Activated CD4-positive, alpha-beta T cell treated with anti-CD3 and anti-CD28 coated beads, Interleukin-10, Interleukin-2, amounts not matched to agents 100 ng/mL and 50 ng/mL, durations not matched to agents 16 hours and 8 hours (primary cell): ENCODE data around the gene PAX6.

Experiments used
- DNase-seq: peaks from one replicate; pipeline ENCODE4 v3.0.0-alpha.2; 2020

PAX6 gene

DNA sequence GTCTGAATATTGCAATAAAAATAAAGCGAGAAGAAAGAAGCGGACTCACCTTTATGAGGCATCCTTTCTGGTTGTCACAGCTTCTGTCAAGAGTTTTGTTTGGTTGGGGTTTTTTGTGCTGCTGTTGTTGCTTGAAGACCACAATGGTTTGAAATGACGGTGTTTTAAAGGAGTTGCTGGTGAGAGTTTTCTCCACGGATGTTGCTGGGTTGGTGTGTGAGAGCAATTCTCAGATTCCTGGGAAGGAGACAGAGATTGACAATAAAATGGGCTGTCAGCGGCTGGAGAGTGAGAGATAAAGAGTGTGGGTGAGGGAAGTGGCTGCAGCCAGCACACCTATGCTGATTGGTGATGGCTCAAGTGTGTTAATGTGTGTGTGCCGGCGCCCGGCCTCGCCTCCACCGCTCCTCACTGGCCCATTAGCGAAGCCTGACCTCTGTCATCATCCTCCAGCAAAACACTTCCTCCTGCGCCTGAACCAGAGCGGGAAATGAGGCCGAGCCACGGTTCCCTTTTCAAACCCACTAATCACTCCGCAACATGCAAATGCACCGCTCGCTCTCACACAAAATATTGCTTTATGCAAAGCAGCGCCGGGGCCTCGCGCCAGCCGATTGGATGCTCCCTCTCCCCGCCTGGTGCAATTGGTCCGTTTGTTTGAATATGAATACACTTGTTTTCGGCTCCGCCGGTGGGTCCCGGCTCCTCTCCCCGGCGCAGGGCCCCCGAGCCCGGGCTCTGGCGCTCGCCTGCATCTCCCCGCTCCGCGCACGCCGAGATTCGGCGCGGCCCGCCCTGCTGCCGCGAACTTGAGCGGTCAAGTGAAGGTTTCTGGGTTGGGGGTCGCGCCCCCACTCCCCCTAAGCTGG, at the start of gene PAX6:
Gene PAX6, minus strand, starts transcription at position 544 of the 869 bp plus-strand sequence. CDS start 4,911 bp downstream, outside the sequence.
- peak; percentile 41 for DNase-seq

DNA sequence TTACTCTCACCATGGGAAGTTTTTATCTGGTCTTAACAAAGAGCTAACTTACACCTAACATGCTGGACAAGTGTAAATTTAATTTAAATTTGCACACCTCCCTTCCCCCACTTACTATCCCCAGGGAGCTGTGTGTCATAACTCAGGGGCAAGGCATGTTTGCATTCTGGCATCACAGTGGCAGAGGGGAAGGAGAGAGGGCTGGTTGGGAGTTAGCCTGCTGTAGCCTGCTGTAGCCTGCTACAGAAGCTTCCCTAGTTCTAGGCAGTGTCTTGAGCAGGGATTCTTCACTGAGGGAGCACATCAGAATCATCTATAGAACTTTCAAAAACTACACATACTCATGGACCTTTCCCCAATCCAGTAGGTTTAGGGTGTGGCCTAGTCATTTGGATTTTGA, 49.3 kb upstream of the PAX6 start:
- DNase-seq: no peak

DNA sequence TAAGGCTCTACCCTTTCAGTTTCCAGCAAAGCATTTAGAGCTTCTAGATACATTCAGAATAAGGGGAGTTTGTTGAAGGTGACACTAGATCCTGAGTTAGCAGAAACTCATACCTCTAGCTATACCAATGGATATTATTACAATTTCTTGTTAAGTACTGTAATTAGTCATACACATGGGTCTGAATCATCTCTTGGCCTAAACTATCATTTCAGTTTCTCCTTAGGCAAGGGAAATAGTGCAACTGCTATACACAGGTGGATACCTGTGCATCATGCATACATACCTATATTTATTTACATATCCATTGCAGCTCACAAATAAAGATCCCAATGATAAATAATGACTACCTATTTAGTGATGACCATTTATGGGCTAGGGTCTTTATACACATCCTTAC, 45.1 kb upstream of the PAX6 start:
- DNase-seq: no peak

DNA sequence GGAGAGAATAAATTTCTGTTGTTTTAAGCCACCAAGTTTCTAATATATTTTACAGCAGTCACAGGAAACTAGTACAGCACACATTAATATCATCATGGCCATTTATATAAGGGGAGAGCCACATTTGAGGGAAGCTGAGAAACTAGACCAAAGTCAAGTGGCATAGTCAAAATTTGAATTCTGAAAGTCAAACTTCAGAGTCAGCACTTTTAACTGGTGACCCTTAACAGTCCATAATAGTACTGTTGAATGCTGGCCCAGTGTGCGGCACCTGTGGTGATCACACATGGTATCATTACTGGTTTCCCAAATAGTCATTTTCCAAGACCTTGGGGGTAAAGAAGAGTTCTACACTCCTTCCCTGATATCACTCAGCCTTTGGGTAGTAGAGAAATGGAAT, 44.3 kb upstream of the PAX6 start:
- DNase-seq: no peak

DNA sequence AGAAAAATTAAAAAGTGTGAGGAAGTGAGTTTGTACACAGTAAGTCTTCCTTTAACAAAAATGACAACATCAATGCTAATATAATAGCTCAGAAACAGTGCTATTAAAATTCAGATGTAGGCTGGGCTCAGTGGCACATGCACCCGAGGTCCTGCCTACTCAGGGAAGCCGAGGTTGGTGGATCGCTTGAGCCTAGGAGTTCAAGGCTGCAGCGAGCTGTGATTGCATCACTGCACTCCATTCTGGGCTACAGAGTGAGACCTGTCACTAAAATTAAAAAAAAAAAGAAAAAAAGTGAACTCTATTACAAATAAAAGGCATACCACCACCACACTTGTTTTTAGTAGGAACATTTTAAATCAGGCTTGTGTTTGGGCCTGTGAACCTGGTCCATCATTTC, 39.2 kb upstream of the PAX6 start:
- no peak for DNase-seq

DNA sequence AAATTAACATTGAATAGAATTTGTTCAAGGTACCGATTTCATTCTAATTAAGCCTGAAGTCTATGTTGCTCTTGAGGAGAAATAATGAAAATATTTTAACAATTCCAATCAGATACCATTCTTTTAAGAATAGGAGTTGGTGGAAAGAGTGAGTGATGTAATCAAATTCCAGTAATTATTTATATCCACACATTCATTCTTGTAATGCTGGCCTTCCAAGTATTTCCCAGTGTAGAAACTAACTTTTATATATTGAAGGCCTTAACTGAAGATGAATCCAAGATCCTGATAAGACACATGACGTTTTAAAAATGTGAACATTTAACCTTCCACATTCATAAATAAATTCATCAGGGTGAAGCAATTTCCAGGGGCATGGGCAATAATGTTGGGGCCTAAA, 36.6 kb upstream of the PAX6 start:
- no peak for DNase-seq

DNA sequence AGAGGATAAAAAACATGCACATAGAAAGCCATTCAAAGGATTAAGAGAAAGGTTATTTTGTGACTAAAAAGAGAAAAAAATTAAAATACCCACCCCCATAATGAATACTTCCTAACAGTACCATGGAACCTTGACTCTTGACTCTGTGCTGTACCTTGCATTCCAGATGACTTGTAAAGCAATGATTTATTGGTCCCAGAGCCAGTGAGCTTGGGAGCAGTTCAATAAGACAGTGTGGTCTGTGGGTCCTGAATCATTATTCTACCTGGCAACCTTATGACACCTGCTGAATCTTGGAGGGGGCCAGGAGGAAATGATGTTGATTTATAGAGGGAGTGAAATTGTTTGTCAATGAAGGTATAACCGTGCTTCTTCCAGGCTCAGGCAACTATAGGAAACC, 34.2 kb upstream of the PAX6 start:
- no peak for DNase-seq

DNA sequence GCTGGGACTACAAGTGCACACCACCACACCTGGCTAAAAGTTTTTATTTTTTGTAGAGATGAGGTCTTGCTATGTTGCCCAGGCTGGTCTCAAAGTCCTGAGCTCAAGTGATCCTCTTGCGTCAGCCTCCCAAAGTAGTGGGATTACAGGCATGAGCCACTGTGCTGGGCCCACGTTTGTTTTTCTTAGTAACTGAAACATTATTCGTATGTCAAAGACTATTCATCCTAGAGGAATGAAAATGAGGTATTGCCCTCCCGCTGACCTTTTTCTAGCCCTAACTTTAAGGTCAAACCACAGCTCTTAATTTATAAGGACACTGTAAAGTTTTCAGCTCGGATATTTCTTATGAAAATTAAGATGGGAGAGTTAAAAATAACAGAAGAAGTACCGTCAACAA, 33.2 kb upstream of the PAX6 start:
- DNase-seq: no peak

DNA sequence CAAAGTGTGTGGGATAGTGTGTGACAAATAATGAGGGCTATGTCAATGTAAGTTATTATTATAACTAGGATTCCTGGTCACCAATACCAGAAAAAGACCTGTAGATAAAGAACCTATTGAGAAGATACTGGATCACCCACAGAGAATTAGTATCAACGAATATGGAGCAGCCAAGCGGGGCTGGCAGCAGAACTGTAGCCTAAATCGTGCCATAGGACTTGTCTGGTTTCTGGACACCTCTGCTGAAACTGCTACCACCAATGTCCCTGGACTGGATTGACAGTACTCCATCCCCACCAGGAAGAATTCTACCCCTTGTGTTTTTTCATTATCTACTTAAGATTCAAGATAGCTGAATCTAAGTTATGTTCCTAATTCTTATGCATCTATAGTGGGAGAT, 30.3 kb upstream of the PAX6 start:
- DNase-seq: no peak

DNA sequence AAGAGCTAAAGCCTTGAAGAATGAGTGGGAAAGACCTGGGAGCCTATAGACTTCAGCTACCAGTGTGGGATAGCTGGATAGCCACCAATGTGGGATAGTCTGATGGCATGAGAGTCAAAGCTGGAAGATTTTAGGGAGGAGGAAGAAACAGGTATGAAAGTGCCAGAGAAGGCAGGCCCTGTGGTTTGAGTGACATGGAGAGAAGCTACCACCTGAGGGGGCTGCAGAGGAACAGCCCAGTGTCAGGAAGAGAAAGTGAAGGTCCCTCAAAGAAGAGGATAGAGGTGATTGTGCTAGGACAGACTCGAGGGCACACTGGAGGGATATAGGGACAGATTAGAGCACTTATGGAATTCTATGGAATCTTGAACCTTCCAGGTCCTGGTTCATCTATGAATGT, 23.1 kb upstream of the PAX6 start:
- DNase-seq: no peak

DNA sequence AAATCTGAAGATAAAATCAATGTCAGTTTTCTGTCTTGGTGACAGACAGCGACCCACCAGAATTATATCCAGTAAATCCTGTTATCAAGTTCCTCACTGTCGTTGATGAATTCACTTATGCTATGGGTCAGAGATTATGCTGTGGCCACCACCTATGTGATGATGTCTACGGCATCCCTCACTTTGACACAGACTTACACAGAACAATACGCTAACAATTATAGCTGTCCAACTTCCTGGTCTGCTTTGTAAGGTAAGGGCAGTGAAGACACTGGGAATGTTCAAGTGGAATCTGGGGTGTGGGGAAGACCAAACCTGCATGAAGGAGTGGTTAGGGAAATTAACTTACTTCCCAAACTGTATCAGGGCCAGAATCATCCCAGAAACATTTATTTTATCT, 19.3 kb upstream of the PAX6 start:
- DNase-seq: no peak

DNA sequence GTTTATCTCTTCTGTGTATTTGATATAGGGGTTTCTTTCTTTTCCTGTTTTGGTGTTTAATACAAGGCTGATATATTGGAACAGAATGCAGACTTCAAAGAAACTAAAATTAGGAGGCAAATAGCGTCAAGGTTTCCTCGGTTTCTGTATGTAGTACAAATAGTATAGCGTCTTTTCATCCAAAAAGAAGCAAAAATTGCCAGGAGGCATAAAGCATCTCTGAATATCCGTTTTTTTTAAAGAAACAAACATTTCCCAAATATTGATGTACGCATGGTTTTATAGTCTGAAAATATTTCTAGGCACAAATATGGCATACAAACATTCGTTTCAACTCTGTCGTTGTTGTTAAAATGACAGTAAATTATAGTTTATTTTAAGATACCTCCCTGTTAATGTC, 17.1 kb upstream of the PAX6 start:
- no peak for DNase-seq

DNA sequence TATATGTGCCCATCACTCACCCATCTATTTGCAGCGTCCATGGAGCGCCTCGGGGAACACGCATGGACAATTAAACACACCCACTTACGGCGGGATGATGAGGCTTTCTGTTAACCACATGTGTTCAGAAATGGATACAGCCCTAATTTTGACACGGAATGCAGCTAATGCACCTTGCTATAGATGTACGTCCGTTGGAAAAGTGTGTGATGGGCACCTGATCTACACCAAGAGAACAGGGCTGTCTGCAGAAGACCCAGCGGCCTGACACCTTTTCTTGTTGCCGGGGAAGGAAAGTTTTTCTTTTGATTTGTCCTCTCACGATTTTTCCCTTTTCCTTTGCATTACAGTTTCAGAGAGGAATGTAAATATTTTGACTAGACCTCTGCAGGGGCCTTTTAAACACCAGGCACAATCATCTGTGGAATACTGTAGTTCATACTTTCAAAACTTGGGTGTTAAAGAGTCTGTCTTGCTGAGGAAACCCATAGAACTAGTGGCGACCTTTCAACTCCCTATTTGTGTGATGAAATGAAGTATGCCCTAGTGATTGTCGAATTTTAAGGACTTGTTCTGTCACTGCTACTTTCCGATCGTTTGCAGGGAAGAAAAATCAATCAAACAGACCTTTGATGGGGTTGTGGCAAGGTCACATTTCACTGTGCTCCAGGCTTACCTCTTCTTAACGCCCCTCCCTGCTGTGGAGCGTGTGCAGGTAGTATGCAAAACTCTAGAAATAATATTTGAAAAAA, 16.5 kb upstream of the PAX6 start:
- no peak for DNase-seq

DNA sequence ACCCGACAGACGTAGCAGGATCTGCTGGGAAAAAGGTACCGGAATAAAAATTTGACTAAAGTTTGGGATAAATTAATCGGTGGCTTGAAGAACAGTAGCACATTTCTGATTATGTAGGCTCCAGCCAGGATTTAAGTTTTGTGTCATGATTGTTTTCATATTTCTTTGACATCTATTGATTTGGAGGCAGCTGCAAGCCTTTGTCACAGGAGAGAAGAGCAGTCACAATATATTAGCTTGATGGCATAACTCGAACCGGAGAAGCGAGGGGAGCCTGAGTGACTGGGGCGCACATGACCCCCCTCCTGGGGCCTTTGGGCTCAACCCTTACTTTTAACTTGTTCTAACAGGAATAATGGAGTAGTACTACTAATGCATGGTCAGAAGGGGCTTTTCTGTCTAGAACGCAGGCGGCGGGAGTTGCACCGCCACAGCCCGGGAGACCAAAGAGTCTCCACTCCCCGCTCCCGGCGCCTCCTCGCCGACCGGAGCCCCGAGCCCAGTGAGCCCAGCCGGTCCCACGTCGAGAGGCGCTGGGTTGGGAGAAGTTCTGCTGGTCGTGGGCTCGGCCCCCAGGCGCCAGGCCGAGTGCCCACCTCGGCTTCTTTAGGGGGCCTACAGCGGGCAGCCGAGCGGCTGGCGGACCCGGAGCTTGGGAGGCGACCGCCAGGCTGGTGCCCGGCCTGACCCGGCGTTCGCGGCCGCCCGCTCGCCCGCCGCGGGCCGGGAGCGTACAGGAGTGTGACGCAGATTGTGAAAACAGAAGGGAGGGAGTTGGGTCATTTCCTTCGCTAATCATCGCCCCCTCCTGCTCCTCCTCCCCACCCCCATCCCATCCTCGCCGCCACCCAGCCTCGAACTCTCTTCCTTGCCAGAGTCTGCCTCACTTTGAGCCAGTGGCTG, 15.7 kb upstream of the PAX6 start:
- DNase-seq: no peak

DNA sequence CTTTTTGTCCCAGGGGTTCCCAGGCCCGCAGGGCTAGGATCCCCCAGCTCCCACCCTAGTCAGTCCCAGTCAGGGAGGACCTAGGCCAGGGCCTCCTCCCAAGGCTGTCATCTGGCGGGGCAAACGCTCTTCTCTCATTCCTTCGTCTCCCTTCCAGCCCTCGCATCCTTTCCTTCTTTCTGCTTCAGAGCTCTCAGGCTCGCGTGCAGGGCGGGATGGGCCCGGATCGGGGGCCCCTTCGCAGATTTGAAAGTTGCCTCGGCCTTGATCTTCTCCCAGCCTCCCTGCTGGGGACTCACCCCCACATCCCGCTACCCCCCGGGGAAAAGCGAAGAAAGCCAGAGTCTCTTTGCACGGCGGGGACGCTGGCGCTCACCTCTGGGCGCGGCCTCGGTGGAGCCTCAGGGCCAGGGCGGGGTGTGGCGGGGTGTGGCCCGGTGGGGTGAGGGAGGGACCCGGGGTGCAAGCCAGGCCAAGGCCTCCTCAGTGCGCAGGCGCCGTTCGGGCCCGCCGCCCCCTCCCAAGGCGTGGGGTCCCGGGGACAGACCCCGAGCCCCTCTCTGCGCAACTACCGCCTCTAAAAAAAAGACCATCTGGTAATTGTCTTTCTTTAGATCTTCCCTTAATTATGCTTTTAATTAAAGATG, 14.8 kb upstream of the PAX6 start:
- no peak for DNase-seq

DNA sequence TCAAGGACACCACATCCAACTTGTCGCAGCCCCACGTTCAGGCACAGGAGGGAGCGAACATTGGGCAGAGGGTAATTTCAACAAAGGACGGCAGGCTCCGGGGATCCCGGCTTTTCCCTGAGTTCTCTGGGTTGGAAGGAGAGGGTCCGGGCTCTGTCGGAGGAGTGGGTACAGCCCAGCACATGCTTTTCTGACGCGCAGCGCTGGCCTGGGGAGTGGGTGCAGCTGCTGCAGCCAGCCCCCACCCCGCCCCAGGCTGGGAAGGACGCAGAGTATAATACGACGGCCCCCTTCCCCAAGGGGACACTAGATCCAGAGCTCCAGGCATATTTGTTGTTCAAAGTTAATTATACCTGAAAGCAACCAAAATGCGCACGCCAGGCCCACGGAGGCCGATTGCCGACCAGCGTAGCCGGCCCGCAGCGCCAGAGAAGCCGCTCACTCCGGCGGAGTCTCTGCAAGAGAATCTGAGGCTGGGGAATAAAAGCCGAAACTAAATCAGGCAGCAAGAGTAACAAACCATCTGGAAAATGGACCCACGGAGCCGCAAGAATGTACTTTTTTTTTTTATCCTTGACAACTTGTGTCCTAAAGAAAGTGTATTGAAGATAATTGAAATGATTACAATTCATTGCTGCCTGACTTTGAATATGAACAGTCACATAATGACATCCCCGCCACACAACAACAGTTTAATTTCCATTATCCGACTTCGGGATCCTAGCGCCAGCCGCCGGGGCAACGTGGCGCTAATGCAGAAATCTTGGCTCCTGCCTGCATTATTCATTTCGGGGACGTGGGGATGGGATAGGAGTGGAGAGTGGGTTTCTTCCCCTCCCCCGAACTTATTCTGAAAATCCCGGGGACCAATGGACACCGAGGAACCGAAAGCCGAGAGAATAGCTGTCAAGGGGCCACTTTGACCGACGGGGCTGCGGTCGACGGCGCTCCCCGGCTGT, 14.0 kb upstream of the PAX6 start:
- no peak for DNase-seq

DNA sequence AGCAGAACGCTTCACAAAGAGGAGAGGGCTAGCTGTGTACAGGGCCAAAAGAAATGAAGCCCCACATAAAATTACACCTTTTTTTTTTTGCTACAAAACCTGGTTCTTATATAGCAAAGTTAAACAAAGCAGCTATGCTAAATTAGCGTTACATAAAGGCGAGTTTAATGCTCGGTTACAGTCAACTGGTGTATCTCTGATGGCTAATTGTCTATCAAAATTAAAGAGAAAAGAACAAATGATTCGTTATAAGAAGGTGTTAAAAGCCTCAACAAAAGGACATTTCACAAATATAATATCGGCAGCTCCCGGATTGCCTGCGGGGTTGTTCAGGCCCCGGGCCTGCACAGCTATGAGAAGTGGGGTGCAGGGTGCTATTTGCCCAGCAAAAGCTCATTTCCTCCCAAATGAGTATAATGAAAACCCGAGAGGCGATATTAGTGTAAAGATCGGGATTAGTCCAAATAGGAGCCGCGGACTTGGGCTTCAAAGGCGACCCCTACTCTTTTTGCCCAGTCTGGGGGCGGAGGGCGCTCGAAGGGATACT, 13.3 kb upstream of the PAX6 start:
- DNase-seq: no peak

DNA sequence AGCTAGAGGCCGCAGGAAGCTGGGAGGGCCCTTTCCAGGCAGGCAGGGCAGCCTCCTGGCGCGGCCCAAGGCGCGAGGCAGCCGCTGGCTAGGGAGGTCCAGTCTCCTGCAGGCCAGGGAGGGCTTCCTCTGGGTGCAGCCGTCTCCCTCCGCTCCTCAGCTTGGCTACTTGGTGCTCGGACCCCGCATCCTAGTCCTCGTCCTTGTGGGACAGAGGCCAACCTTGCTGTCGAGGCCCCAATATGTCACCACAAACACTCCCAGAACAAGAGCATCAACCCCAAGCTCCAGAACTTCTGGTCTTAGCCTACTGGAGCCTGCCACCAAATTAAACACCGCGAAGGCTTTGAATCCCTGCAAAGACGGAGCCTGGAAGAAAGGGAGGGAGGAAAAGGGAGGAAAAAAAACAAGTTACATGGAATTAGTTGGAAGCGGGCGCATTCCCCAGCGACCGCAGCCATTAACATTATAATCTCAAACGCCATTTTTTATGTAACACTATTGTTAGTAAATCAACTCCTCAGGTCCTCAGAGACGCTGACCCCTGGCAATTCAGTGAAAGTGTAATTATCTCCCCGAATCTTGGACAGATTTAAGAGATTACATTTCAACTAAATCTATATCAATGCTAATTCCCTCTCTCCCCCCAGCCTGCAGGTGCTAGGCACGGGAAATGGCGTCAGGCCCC, 12.7 kb upstream of the PAX6 start:
- no peak for DNase-seq

DNA sequence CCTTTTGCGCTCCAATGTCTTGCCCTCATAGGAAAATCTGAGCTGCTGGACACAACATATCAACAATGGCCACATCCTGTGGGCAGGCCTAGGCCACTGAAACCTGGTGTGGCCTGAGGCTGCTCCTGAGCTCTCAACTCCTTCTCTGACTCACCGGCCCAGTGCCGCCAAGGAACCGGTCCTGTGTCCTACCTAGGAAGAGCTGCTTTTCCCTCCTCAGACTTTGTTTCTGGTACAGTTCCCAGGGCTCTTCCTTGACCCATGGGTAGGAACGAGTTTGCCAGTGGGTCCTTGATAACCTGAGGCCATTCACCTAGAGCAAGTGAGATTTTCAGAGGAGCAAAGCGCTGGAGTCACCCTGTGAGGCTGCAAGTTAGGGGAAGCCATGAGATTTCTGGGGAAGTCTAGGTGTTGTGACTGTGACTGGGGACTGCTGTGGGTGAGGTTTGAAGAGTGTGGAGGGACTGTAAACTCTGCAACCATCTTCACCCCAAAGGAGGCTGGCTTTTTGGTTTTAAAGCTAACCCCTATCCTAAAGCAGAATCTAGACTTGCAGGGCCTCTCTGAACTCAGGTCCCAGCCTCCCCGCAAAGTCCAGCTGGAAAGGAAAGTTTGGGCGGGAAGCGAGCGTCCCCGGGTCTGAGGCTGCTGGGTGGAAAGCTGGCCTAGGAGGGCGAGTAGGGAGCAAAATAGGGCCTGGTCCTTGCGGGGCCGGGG, 12.0 kb upstream of the PAX6 start:
- DNase-seq: no peak
